HG02623 (cell line): ENCODE results near the gene LRMDA.

Experiments
- ATAC-seq: cut with Tn5 transposase; IDR thresholded peaks from one replicate; pipeline ENCODE4 v1.9.1; 2021; ENCODE audit warnings: moderate library complexity; ENCODE audit not compliant: unreplicated experiment

LRMDA gene

GRCh38 chr10:75443362-75443761 lies 11.9 kb downstream of the LRMDA start:
- no peak for ATAC-seq

GRCh38 chr10:75444781-75445386 lies 13.5 kb downstream of the LRMDA start:
- ATAC-seq = no peak

GRCh38 chr10:75446508-75446907 lies 15.1 kb downstream of the LRMDA start:
- ATAC-seq = no peak

GRCh38 chr10:75448166-75448565 lies 16.7 kb downstream of the LRMDA start:
- no peak for ATAC-seq

- no peak for ATAC-seq
Measured at GRCh38 chr10:75449382-75450074, 18.1 kb downstream of the LRMDA start.

GRCh38 chr10:75450075-75450445 lies 18.6 kb downstream of the LRMDA start:
- no peak for ATAC-seq

GRCh38 chr10:75450644-75451640 lies 19.5 kb downstream of the LRMDA start:
- ATAC-seq = no peak

- no peak for ATAC-seq
Measured at GRCh38 chr10:75451831-75452230, 20.4 kb downstream of the LRMDA start.

GRCh38 chr10:75452997-75453396 lies 21.6 kb downstream of the LRMDA start:
- ATAC-seq = no peak

GRCh38 chr10:75456122-75456521 lies 24.7 kb downstream of the LRMDA start:
- ATAC-seq = no peak

GRCh38 chr10:75460059-75460458 lies 28.6 kb downstream of the LRMDA start:
- ATAC-seq = no peak

- ATAC-seq = no peak
Measured at GRCh38 chr10:75461672-75462649, 30.5 kb downstream of the LRMDA start.

- no peak for ATAC-seq
Measured at GRCh38 chr10:75462865-75463264, 31.4 kb downstream of the LRMDA start.

- ATAC-seq = no peak
Measured at GRCh38 chr10:75464478-75465449, 33.3 kb downstream of the LRMDA start.

- no peak for ATAC-seq
Measured at GRCh38 chr10:75465450-75465827, 34.0 kb downstream of the LRMDA start.

GRCh38 chr10:75466001-75466400 lies 34.6 kb downstream of the LRMDA start:
- no peak for ATAC-seq

- ATAC-seq = no peak
Measured at GRCh38 chr10:75466886-75467285, 35.5 kb downstream of the LRMDA start.

- no peak for ATAC-seq
Measured at GRCh38 chr10:75468612-75469005, 37.2 kb downstream of the LRMDA start.

GRCh38 chr10:75469006-75469616 lies 37.7 kb downstream of the LRMDA start:
- ATAC-seq = no peak
